ENCODE measurements around the gene ELANE.

ELANE gene

DNA sequence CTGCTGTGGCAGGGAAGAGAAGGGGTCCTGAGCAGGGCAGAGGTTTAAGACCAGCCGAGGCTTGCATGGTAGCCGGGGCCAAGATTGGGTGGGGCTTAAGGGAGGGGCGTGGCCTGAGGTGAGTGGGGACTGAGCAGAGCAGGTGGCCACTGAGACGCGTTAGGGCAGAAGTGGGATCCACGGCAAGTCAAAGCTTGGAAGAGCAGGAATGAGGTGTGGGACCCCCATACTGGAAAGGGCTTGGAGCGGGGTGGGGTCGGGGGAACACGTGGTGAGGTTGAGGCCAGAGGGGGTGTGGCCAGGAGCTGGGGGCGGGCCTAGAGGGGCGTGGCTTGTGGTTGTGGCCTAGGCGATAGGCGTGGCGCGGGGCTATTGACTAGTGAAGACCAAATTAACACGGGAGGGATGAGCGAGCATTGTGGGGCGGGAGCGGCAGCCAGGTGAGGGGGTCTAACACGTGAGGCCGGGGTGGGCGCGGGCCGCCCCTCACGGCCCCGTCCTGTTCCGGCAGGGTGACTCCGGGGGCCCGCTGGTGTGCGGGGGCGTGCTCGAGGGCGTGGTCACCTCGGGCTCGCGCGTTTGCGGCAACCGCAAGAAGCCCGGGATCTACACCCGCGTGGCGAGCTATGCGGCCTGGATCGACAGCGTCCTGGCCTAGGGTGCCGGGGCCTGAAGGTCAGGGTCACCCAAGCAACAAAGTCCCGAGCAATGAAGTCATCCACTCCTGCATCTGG, 10.6 kb downstream of the ELANE start:
- no peak overlapping the region for H3K27ac ChIP-seq
- no peak overlapping the region for H3K9ac ChIP-seq (ENCODE audit: insufficient read length)
- no peak for DNase-seq (ENCODE audit: low read depth, low spot score)
- H3K9me3 ChIP-seq (ENCODE audit: low read depth, low read length): no peaks in the 10 kb centered on the region
- TF ChIP-seq POLR2AphosphoS5 (IDR thresholded peaks at IDR 0.05; ENCODE audit: borderline replicate concordance, low read depth, low read length): no peak
- no peak for TF ChIP-seq EZH2 (IDR thresholded peaks at IDR 0.05)
- TF ChIP-seq FOXP2 (optimal IDR thresholded peaks at IDR 0.05; ENCODE audit: control extremely low read depth, extremely low read length, insufficient read depth): no peak
- H3K4me3 ChIP-seq: no peak overlapping the region
- peaks cover 2% of the 10 kb centered on the region; the same call in 1 of the 2 replicates for H3K36me3 ChIP-seq (ENCODE audit: insufficient read depth, low read length)

DNA sequence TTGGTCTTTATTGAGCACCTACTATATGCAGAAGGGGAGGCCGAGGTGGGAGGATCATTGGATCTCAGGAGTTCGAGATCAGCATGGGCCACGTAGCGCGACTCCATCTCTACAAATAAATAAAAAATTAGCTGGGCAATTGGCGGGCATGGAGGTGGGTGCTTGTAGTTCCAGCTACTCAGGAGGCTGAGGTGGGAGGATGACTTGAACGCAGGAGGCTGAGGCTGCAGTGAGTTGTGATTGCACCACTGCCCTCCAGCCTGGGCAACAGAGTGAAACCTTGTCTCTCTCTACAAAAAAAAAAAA, 11.2 kb downstream of the ELANE start:
- Histone ChIP-seq H3K9ac (ENCODE audit: insufficient read length) (no peak overlapping the region), H3K27ac (no peak overlapping the region), H3K9me3 (ENCODE audit: low read depth, low read length) (no peaks in the 10 kb centered on the region), H3K4me3 (no peak overlapping the region), H3K36me3 (ENCODE audit: insufficient read depth, low read length) (peaks cover 7% of the 10 kb centered on the region; the same call in 1 of the 2 replicates)
- no peak for DNase-seq (ENCODE audit: low read depth, low spot score)
- TF ChIP-seq FOXP2 (optimal IDR thresholded peaks at IDR 0.05; ENCODE audit: control extremely low read depth, extremely low read length, insufficient read depth) (no peak), POLR2AphosphoS5 (IDR thresholded peaks at IDR 0.05; ENCODE audit: borderline replicate concordance, low read depth, low read length) (no peak), EZH2 (IDR thresholded peaks at IDR 0.05) (no peak)

DNA sequence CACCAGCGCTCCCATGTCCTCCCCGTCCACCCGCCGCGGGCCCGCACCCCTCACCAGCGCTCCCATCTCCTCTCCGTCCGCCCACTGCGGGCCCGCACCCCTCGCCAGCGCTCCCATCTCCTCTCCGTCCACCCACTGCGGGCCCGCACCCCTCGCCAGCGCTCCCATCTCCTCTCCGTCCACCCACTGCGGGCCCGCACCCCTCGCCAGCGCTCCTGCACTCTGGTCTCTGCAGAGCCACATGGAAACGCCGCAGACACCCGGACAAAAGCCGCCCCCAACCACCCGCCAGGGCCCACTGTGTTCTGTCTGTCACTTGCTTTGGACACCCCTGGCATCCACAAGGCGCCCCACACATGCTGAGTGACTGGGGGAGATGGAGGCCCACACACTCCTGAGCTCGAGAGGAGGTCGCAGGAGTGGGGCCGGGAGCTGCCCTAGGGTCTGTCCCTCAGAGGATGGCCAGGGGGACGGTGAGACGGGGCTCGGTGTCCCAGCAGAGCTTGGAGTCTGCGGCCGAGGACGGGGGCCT, 14.7 kb downstream of the ELANE start:
- Histone ChIP-seq H3K9me3 (ENCODE audit: low read depth, low read length) (no peaks in the 10 kb centered on the region), H3K9ac (ENCODE audit: insufficient read length) (no peak overlapping the region), H3K4me3 (no peak overlapping the region), H3K27ac (peak overlapping the region; percentile 56), H3K36me3 (ENCODE audit: insufficient read depth, low read length) (peaks cover 27% of the 10 kb centered on the region)
- no peak for DNase-seq (ENCODE audit: low read depth, low spot score)
- TF ChIP-seq EZH2 (IDR thresholded peaks at IDR 0.05) (no peak), POLR2AphosphoS5 (IDR thresholded peaks at IDR 0.05; ENCODE audit: borderline replicate concordance, low read depth, low read length) (no peak), FOXP2 (optimal IDR thresholded peaks at IDR 0.05; ENCODE audit: control extremely low read depth, extremely low read length, insufficient read depth) (no peak)

DNA sequence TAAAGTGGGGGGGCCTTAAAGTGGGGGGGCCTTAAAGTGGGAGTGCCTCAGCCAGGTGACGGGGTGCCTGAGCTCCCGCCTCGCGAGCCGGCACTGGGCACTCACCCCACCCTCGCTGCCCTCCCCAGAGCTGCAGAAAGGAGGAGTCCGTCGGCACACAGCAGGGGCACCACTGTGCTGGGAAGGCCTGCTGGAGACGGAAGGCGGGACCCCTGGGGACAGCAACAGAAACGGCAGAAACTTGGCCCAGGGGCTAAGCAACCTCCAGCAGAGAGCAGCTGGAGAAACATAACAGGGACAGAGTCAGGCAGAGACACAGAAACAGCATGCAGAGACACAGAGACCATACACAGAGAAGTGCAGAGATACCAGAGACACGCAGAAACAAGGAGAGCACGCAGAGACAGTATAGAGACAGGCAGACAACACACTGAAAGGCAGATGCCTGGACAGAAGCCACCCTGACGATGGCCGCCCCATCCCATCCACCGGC, 15.2 kb downstream of the ELANE start:
- Histone ChIP-seq H3K9ac (ENCODE audit: insufficient read length) (no peak overlapping the region), H3K4me3 (0 out of 2 replicates have a peak overlapping the region, but pooled peaks have one; percentile 26), H3K36me3 (ENCODE audit: insufficient read depth, low read length) (peaks cover 27% of the 10 kb centered on the region), H3K9me3 (ENCODE audit: low read depth, low read length) (no peaks in the 10 kb centered on the region), H3K27ac (peak overlapping the region; percentile 56)
- DNase-seq (ENCODE audit: low read depth, low spot score): no peak
- TF ChIP-seq FOXP2 (optimal IDR thresholded peaks at IDR 0.05; ENCODE audit: control extremely low read depth, extremely low read length, insufficient read depth) (no peak), EZH2 (IDR thresholded peaks at IDR 0.05) (no peak), POLR2AphosphoS5 (IDR thresholded peaks at IDR 0.05; ENCODE audit: borderline replicate concordance, low read depth, low read length) (no peak)

DNA sequence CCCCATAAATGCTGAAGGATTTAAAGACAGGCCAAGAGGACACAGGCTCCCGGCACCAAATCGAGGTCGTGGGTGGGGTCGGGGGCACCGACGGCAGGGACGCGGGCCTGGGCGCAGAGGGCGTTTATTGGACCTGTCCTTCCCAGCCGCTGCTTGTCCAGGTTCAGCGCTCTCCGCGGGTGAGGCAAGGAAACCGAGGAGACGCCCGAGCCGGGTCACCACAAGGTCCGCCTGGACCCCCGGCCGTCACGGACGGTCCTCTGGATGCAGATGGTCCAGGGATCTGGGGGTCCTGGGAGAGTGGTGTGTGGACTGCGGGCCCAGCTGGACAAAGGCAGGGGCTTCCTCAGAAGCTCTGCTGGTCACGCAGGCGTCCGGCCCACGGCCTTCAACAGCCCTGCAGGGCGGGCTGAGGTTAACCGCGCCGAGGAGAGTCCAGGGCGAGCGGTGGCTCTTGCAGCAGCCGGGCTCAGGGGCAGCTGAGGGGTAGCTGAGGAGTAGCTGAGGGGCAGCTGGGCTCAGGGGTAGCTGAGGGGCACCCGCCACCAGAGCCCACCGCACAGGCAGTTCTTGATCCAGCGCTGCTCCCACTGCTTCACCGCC, 15.9 kb downstream of the ELANE start:
- no peak overlapping the region for H3K9ac ChIP-seq (ENCODE audit: insufficient read length)
- H3K27ac ChIP-seq: peak overlapping the region; percentile 56
- peaks cover 27% of the 10 kb centered on the region for H3K36me3 ChIP-seq (ENCODE audit: insufficient read depth, low read length)
- DNase-seq (ENCODE audit: low read depth, low spot score): no peak
- H3K4me3 ChIP-seq: 0 out of 2 replicates have a peak overlapping the region, but pooled peaks have one; percentile 26
- TF ChIP-seq POLR2AphosphoS5 (IDR thresholded peaks at IDR 0.05; ENCODE audit: borderline replicate concordance, low read depth, low read length) (no peak; the same call in 1 of the 2 replicates), EZH2 (IDR thresholded peaks at IDR 0.05) (no peak), FOXP2 (optimal IDR thresholded peaks at IDR 0.05; ENCODE audit: control extremely low read depth, extremely low read length, insufficient read depth) (no peak)
- H3K9me3 ChIP-seq (ENCODE audit: low read depth, low read length): no peaks in the 10 kb centered on the region

DNA sequence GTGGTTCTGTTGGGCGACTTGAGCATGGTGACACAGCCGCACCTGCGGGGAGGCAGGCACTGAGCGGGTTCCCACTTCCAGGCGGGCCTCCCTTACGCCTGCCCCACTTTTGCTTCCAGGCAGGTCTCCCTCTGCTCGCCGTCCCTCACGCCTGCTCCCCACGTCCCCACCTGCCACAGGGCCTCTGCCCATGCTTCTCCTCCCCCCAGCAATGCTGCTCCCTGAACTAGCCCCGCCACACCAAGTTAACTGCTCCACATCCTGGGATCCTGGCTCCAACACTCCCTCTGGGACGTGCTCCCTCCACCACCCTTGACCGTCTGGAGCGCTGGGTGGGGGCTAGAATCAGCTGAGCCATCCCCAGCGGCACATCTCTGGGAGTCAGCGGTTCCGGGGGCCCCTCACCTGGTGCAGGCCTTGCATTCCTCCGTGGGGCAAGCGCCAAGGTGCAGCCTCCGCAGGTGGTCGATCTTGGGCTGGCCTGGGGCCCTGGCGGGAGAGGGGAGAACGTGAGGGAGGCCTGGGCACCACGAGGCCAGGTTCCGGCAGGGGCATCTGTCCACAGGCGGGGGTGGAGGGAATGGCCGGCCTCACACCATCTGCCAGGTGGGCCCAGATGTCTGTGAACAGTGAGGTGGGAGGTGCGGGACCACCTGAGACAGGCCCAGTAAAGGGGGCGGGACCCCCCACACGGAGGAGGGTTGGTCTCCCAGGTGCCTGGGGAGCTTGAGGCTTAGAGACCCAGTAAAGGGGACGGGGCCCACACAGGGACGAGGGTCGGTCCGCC, 16.5 kb downstream of the ELANE start:
- peak overlapping the region; percentile 89 for H3K27ac ChIP-seq
- no peak overlapping the region for H3K9ac ChIP-seq (ENCODE audit: insufficient read length)
- no peak overlapping the region for H3K4me3 ChIP-seq
- no peak; the same call in 1 of the 2 replicates for TF ChIP-seq POLR2AphosphoS5 (IDR thresholded peaks at IDR 0.05; ENCODE audit: borderline replicate concordance, low read depth, low read length)
- no peak for TF ChIP-seq EZH2 (IDR thresholded peaks at IDR 0.05)
- no peak for TF ChIP-seq FOXP2 (optimal IDR thresholded peaks at IDR 0.05; ENCODE audit: control extremely low read depth, extremely low read length, insufficient read depth)
- H3K9me3 ChIP-seq (ENCODE audit: low read depth, low read length): no peaks in the 10 kb centered on the region
- no peak for DNase-seq (ENCODE audit: low read depth, low spot score)
- H3K36me3 ChIP-seq (ENCODE audit: insufficient read depth, low read length): peaks cover 27% of the 10 kb centered on the region

DNA sequence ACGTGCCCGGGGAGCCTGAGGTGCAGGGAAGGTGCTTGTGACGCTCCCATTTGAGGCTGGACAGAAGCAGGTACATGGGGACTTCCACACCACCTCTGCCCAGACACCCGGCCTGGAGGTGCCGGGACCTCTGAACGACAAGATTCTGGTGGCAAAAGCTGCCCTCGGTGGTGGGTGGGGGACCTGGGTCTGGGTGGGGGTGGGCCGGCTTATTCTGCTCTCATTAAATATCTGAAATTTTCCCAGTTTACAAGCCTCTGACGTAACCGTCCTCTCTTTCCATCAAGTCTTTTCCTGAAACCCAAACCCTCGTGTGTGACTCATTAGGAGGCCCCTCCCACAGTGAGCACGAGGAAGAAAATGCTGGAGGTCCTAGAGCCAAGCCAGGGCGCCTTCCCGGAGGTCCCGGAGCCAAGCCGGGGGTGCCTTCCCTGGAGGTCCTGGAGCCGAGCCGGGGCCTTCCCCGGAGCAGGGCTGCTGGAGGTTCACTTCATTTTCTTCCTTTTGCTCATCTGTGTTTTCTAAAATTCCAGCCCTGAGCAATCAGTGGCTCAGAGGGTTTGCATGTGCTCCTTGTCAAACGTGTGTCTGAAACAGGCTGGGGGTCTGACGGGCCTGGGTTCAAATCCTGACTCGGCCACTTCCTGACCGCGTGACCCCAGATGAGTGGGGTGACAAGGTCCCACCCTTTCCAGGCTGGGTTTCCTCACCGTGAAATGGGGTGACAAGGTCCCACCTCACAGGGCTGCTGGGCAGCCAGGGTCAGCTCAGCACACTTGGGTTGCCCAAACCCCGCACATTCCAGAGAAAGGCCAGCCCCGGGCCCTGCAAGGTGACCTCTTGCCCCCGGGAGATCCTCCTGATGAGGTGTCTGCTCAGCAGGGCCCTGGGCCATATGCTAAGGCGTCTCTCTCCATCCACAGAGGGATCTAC, 17.4 kb downstream of the ELANE start:
- peak; percentile 52 for DNase-seq (ENCODE audit: low read depth, low spot score)
- no peaks in the 10 kb centered on the region for H3K9me3 ChIP-seq (ENCODE audit: low read depth, low read length)
- TF ChIP-seq EZH2 (IDR thresholded peaks at IDR 0.05) (no peak), FOXP2 (optimal IDR thresholded peaks at IDR 0.05; ENCODE audit: control extremely low read depth, extremely low read length, insufficient read depth) (no peak), POLR2AphosphoS5 (IDR thresholded peaks at IDR 0.05; ENCODE audit: borderline replicate concordance, low read depth, low read length) (no peak)
- H3K27ac ChIP-seq: peak overlapping the region; percentile 89
- H3K9ac ChIP-seq (ENCODE audit: insufficient read length): peak overlapping the region; percentile 27
- 0 out of 2 replicates have a peak overlapping the region, but pooled peaks have one; percentile 4 for H3K4me3 ChIP-seq
- peaks cover 27% of the 10 kb centered on the region for H3K36me3 ChIP-seq (ENCODE audit: insufficient read depth, low read length)
